Measurements from ENCODE around the gene ZNF346.

Gene ZNF346

GRCh38 chr5:177099422-177100093, 77.1 kb downstream of the ZNF346 start:
- TF ChIP-seq CTCF (IDR thresholded peaks at IDR 0.05; ENCODE audit: borderline replicate concordance, insufficient read depth, low read depth, low read length) = no peak
- H3K4me3 ChIP-seq (ENCODE audit: low read depth, low read length) = no peak overlapping the region

- TF ChIP-seq CTCF (IDR thresholded peaks at IDR 0.05; ENCODE audit: borderline replicate concordance, insufficient read depth, low read depth, low read length) = no peak
- no peak overlapping the region for H3K4me3 ChIP-seq (ENCODE audit: low read depth, low read length)
Measured at GRCh38 chr5:177100714-177101121, 78.2 kb downstream of the ZNF346 start.

- no peak for TF ChIP-seq CTCF (IDR thresholded peaks at IDR 0.05; ENCODE audit: borderline replicate concordance, insufficient read depth, low read depth, low read length)
- H3K4me3 ChIP-seq (ENCODE audit: low read depth, low read length) = no peak overlapping the region
Measured at GRCh38 chr5:177103523-177104253, 81.2 kb downstream of the ZNF346 start.

- TF ChIP-seq CTCF (IDR thresholded peaks at IDR 0.05; ENCODE audit: borderline replicate concordance, insufficient read depth, low read depth, low read length) = no peak
- no peak overlapping the region for H3K4me3 ChIP-seq (ENCODE audit: low read depth, low read length)
Measured at GRCh38 chr5:177105691-177106476, 83.4 kb downstream of the ZNF346 start.

GRCh38 chr5:177107159-177107558, 84.7 kb downstream of the ZNF346 start:
- TF ChIP-seq CTCF (IDR thresholded peaks at IDR 0.05; ENCODE audit: borderline replicate concordance, insufficient read depth, low read depth, low read length) = no peak
- H3K4me3 ChIP-seq (ENCODE audit: low read depth, low read length) = no peak overlapping the region

- no peak for TF ChIP-seq CTCF (IDR thresholded peaks at IDR 0.05; ENCODE audit: borderline replicate concordance, insufficient read depth, low read depth, low read length)
- no peak overlapping the region for H3K4me3 ChIP-seq (ENCODE audit: low read depth, low read length)
Measured at GRCh38 chr5:177109810-177110209, 87.3 kb downstream of the ZNF346 start.
